Activated CD8-positive, alpha-beta memory T cell treated with anti-CD3 and anti-CD28 coated beads for 48 hours (primary cell): ENCODE measurements around the gene XPR1.
"Not testable (repeated sequence)": the region's sequence is repeated elsewhere in the genome, so short reads cannot be mapped to it uniquely, and the experiment has no call there.

Experiments used
- DNase-seq, 3 experiments: peaks; one replicate each; pipeline ENCODE4 v3.0.0-alpha.2; 2020; ENCODE audit warnings: low read depth in 2 of 3, low spot score in 2 of 3

XPR1 gene

DNA sequence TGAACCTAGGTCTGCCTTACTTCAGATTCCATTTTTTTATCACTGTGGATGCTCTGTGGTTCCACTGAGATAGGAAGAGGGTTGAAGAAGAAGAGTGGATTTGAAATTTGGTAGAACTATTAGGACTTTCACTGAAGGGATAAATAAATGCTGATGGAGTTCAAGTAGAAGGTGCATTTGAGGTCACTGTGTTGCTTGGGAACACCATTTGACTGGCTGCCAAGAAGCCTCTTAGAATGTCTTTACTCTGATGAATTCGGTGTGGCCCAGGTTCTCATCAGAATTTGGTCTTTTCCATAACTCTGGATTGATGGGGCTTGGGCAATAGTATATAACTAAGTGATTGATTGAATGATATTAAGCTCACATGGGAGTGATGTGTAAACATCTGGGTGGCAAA is 11.9 kb downstream of the XPR1 start:
- DNase-seq = no peak

DNA sequence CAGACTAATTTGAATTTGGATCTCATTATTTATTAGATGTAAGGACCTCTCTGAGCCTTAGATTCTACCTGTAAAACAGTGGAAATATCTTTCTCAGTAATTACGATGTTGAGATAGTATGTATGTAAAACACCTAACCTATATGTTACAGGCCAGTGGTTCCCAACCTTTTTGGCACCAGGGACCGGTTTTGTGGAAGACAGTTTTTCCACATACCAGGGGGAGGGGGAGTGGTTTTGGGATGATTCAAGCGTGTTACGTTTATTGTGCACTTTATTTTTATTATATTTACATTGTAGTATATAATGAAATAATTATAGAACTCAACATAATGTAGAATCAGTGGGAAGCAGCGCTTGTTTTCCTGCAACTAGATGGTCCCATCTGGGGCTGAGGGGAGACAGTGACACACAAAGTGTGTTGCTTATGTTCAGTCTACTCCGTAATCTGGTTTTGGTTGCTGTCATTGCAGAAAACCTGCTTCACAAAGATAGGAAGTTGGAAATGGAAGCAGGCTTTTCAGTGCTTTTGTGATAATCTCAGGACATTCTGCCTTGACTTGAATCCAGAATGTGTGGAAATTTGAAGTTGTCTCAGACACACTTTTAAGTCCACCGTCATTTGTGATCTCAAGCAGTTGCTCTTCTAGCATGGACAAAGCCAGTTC is 12.8 kb downstream of the XPR1 start:
- no peak for DNase-seq

DNA sequence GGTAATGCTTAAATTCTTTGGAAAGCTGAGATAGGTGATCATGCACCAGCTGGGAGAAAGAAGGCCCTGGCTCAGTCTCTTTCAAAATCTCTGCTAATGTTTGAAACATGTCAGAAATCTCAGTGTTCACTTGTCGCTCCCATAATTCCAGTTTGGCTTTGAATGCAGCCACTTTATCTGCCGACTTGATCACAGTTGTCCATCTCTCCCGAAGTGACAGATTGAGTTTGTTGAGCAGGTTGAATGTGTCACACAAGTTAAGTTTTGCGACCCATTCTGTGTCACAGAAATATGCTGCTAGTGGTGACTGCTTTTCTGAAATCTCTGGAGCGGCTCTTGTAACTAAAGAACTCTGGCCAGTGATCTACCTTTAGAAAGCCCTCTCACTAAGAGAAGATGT is 13.4 kb downstream of the XPR1 start:
- DNase-seq = not testable (repeated sequence)

DNA sequence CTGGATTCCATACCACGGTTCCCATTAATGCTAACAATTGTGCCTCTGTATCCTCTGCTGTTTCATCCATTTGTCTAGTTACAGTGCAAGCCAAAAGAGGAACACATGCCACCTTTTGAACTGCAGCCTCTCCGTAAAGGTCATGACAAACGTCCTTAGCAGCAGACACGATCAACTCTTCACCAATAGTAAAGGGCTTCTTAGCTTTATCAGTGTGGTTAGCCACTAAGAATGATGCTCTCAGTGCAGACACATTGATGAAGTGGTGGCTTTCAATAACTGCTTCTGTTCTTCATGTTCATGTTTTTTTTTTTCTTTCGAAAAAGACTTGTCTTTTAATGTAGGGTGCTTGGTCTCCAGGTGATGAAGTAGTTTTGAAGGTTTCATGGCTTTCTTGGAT is 14.3 kb downstream of the XPR1 start:
- DNase-seq = no peak

DNA sequence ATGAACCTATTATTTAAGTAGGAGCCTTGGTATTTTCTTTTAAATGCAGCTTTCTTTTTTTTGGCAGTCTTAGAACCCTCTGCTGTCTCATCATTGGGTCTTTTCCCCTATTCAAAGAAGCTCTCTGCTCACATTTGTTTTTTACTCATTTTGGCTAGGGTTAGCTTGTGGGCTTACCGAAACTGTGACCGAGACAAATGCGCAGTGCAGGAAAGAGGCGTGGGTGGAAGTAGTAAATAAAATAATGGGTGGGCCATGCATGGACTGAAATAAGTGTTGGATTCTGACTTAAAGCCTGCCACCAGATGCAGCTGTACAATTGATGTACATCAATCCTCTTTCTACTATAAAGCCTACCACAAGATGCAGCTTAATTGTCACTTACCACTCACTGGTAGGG is 14.7 kb downstream of the XPR1 start:
- no peak for DNase-seq

DNA sequence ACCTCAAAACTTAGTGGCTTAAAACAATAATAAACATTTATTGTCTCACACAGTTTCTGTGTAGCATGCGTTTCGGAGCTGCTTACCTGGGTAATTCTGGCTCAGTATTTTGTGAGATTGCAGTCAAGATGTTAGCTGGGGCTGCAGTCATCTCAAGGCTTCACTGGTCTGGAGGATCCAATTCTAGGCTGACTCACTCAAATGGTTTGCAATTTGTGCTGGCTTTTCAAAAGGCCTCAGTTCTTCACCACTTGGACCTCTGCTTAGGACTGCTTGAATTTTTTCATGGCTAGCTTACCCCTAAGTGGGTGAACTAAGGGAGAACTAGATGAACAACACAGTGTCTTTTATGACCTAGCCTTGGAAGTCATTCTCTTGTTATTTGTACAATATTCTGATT is 21.0 kb downstream of the XPR1 start:
- no peak for DNase-seq

DNA sequence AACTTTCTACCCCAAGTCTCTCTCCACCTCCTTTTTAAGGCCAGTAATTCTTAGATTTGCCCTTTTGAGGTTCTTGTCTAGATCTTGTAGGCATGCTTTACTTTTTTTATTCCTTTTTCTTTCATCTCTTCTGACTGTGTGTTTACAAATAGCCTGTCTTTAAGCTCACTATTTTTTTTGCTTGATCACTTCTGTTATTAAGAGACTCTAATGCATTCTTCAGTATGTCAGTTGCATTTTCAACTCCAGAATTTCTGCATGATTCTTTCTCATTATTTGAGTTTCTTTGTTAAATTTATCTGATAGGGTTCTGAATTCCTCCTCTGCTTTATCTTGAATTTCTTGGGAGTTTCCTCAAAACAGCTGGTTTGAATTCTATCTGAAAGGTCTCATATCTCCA is 30.9 kb downstream of the XPR1 start:
- DNase-seq = no peak

DNA sequence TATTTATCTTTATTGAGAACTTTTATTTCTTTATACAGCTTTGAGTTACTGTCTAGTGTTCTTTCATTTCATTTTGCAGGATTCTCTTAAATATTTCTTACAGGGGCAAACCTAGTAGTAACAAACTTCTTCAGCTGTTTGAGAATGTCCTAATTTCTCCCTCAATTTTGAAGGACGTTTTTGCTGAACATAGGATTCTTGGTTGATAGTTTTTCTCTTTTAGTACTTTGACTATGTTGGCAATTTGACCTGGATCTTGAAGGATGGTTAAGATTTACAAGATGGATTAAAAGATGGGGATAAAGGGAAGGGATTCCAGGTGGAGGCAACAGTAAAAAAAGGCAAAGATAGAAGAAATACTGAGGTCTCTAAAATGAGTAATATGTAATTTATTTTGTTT is 38.9 kb downstream of the XPR1 start:
- DNase-seq = no peak

DNA sequence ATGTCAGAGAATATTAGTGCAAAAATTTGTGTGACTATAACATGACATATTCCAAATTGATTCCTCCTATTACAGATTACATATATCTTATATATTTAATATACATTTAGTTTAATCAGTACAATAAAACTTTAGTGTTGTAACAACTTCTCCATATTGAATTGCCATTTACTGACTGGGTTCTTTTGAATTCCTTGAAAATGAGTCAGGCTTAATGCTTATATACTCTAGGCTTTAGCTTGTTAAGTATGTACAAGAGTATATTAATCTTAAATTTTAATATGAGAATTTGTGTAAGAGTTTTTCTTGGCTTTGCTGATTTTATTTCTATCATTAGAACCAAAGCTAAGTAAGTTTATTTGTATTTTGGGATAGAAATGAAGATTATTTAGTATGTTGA is 40.3 kb downstream of the XPR1 start:
- no peak for DNase-seq

DNA sequence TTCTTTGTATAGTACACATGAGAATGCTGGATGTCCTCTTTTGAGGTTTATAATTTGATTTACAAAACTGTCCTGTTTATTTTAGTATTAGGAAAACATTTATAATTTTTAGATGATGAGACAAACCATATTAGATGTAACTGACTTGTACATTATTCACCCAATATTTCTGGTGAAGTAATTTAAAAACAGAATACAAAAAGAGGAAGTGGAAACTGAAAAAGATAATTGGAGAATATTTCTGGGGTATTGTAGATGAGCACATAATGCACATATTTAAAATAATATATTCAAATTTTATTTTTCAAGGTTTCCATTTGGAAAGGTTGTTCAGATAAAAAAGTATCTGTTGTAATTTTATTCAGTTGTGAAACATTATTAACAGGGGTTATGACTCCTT is 40.7 kb downstream of the XPR1 start:
- no peak for DNase-seq

DNA sequence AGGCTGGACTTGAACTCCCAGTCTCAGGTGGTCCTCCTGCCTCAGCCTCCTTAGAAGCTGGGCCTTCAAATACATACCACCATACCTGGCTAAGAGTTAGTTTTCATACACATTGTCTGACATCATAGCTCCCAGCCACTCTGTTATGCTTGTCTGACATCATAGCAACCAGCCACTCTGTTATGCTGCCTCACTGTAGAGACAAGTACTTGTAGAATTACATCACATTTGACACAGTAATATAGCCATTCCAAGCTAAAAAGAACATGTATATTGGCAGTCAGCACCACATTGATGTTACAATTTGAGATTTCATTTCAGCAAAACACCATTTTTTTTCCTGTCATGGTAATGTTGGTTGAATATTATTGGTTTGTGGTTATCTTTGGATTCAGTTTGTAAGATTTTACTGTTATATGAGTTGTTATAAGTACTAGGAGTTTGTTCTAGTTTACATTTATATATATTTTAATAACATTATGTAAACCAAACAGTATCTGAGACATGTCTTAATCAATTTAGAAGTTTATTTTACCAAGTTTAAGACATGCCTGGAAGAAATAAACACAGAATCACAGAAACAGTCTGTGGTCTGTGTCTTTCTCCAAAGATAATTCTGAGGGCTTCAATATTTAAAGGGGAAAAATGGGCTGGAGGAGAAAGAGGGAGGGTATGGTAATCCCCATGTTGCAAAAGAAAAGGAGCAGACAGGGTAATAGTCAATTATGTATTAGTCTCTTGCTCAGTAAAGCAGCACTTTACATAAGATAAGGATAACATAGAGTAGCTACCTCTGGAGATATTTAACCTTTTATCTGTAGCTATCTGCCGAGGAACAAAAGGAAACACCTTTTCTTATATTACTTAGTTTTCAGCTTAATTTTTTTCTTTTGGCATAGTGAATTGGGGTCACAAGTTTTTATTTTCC is 43.0 kb downstream of the XPR1 start:
- no peak for DNase-seq

DNA sequence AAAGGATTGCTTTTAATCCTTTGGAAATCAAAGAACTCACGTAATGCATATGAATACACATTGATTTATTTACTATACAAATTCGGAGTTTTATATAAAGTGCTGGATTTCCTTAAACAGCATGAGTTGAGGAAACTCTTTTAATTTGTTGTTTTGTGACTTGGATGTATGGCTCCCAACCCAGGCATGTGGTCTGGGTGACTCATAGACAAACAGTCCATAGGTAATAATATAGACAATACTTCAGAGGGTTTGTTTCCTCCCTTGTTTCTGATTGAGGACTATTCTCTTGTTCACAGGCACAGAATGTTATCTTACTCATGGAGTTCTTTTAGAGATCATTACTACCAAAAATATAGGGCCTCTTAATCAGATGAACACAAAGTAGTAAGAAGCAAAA is 43.8 kb downstream of the XPR1 start:
- DNase-seq = no peak

DNA sequence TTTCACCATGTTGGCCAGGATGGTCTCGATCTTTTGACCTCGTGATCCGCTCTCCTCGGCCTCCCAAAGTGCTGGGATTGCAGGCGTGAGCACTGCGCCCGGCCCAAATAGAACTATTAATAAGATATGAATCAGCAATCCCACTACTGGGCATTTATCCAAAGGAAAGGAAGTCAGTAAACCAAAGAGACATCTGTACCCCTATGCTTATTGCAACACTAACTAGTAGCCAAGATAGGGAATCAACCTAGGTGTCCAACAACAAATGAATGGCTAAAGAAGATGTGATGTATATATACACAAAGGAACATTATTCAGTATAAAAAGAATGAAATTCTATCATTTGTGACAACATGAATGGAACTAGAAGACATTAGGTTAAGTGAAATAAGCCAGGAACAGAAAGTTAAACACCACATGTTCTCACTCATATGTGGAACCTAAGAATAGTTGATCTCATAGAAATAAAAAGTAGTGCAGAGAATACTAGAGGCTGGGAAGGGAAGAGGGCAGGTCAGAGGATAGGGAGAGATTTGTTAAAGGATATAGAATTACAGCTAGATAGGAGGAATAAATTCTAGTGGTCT is 48.8 kb downstream of the XPR1 start:
- DNase-seq = no peak

DNA sequence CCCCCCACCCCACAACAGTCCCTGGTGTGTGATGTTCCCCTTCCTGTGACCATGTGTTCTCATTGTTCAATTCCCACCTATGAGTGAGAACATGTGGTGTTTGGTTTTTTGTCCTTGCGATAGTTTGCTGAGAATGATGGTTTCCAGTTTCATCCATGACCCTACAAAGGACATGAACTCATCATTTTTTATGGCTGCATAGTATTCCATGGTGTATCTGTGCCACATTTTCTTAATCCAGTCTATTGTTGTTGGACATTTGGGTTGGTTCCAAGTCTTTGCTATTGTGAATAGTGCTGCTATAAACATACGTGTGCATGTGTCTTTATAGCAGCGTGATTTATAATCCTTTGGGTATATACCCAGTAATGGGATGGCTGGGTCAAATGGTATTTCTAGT is 51.3 kb downstream of the XPR1 start:
- not testable (repeated sequence) for DNase-seq

DNA sequence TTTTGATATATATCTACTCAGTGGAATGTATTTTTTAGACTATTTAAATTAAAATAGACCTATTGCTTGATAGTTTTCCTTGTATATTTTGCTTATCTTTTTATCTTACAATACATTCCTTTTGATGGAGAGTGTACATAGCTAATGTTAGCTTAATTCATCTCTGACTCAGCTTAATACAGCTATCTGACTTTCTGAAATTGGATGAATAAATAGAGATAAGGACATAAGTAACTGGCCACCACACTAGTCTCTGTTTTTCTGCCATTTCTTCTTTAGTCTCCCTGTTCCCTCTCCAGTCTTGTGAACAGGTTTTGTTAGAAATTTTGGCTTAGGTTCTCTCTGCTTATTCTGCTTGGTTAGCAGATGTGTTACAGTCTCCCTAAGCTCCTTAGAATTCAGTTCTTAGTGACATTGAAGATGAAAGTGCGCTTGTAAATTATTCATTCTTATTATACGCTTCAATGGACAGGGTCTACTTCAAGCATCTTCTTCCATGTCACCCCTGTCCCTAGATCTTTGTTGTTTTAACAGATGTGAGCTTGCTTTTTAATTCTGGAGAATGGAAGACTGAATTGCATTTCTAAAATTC is 59.6 kb downstream of the XPR1 start:
- DNase-seq = no peak

DNA sequence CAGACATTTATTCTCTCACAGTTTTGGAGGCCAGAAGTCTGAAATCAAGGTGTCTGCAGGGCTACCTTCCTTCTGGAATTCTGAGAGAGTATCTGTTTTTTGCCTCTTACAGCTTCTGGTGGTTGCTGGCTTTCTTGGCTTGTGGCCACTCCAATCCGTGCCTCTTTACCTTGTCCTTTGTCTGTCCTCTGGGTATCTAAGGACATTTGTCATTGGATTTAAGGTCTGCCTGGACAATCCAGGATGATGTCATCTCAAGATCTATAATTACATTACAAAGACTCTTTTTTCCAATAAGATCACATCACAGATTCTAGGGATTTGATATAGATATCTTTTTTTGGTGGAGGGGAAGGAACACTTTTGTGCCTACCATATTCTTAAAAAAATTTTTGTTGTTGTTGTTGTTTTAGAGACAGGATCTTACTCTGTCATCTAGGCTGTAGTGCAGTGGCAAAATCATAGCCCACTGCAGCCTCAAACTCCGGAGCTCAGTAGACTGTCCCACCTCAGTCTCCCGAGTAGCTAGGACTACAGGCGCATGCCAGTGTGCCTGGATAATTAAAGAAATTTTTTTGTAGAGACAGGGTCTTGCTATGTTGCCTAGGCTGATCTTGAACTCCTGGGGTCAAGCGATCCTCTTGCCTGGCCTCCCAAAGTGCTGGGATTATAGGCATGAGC is 61.9 kb downstream of the XPR1 start:
- DNase-seq = no peak

DNA sequence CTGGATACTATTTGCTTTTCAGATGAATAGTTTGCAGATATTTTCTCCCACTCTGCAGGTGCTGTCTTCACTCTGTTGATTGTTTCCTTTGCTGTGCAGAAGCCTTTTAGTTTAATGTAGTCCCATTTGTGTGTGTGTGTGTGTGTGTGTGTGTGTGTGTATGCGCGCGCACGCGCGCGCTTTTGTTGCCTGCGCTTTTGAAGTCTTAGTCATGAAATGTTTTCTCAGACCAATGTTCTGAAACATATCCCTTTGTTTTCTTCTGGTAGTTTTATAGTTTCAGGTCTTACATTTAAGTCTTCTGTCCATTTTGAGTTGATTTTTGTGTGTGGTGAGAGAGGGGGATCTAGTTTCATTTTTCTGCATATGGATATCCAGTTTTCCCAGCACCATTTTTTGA is 63.5 kb downstream of the XPR1 start:
- DNase-seq = no peak

DNA sequence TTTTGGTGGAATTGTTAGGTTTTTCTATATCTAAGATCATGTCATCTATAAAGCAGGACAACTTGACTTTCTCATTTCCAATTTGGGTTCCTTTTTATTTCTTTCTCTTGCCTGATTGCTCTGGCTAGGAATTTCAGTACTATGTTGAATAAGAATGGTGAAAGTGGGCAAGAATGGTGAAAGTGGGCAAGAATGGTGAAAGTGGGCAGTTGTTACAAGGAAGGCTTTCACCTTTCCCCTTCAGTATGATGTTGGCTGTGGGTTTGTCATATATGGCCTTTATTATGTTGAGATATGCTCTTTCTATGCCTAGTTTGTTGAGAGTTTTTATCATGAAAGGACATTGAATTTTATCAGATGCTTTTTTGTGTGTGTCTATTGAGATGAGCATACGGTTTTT is 64.5 kb downstream of the XPR1 start:
- no peak for DNase-seq

DNA sequence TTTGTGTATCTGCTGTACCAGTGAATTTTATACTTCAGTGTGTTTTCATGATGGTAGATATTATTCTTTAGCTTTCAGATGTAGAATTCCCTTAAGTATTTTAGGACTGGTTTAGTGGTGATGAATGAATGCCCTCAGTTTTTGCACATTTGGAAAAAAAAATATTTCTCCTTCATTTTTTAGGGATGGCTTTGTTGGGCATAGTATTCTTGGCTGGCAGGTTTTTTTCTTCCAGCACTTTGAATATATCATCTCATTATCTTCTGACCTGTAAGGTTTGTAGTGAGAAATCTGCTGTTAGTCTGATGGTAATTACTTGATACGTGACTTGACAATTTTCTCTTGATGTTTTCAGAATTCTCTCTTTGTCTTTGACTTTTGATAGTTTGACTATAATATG is 66.8 kb downstream of the XPR1 start:
- DNase-seq = no peak

DNA sequence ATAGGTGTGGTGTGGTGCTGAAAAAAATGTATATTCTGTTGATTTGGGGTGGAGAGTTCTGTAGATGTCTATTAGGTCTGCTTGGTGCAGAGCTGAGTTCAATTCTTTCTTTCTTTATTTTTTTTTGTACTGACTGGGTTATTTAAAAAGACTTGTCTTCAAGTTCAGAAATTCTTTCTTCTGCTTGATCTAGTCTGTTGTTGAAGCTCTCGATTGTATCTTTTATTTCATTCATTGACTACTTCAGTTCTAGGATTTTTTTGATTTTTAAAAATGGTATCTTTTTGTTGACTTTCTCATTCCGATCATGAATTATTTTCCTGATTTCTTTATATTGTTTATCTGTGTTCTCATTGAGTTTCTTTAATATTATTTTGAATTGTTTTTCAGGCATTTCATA is 70.6 kb downstream of the XPR1 start:
- DNase-seq = not testable (repeated sequence)

DNA sequence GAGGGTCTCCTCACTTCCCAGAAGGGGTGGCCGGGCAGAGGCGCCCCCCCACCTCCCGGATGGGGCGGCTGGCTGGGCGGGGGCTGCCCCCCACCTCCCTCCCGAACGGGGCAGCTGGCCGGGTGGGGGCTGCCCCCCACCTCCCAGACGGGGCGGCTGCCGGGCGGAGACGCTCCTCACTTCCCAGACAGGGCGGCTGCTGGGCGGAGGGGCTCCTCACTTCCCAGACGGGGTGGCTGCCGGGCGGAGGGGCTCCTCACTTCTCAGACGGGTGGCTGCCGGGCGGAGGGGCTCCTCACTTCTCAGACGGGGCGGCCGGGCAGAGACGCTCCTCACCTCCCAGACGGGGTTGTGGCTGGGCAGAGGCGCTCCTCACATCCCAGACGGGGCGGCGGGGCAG is 78.9 kb downstream of the XPR1 start:
- not testable (repeated sequence) for DNase-seq
